GM19452 (cell line): Measurements from ENCODE around the gene NPHS2.
"Not testable (repeated sequence)": the region's sequence is repeated elsewhere in the genome, so short reads cannot be mapped to it uniquely, and the experiment has no call there.

Experiments used
- ATAC-seq: cut with Tn5 transposase; IDR thresholded peaks from one replicate; pipeline ENCODE4 v1.9.1; 2021; ENCODE audit not compliant: unreplicated experiment

NPHS2 gene

GRCh38 chr1:179548666-179549367, 26.9 kb downstream of the NPHS2 start:
- ATAC-seq, result no peak

DNA sequence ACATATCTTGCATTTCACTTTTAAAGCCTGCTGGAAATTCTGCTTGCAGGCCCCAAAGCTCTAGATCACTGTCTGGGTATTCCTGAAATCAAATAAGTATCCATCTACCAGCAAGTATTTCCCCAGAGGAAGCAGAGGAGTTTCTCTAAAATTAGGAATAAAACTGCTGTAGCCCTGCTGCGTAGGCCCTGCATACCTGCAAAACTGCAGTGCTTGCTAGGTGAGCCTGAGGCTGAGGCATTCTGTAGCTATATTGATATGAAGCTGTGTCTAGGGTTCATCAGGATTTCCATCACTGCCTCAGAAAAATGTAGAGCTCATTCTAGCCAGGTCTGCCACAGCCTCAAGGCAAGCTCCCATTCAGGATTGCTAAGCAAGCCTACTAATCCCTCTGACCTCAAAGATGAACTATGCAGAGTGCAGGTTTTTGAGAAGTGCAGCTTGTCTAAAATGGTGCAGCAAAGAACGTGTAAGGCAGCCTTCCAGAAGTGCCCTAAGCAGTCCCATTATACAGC, 28.7 kb downstream of the NPHS2 start:
- ATAC-seq, result no peak

- no peak for ATAC-seq
These were observed 30.4 kb downstream of the NPHS2 start for GRCh38 chr1:179545321-179545720.

DNA sequence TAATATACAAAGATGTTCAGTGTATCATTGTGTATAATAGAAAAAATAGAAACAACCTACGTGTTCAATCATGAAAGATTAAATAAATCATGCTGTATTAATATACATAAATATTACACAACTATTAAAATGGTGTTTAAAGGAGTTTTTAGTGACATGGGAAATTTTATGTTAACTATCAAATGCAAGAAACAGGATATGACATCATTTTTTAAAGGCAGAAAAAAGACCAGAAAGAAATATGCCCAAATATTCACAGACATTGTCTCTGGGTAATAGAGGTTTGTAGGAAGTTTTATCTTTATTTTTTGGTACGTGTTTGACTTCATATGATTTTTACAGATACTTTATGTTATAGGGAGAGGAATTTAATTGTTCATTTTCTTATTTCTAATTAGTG, 34.0 kb downstream of the NPHS2 start:
- no peak for ATAC-seq

DNA sequence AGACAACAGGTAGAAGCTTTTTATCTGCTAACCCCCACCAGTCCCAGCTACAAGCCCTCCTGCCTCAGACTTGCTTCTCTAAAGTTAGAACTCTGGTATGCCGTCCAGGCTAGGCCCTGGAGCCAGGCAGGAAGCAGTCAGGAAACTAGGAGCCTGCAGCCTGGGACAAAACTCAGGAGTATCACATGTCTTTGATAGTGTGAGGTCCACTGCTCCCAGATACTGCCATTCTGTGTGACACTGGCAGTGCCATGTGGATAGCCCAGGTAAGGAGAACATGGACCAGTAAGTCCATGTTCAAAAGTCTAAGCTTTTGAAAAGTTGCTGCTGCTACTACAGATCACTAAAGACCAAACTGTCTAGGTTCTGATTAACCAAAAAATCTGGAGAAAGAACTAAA, 45.4 kb downstream of the NPHS2 start:
- no peak for ATAC-seq

DNA sequence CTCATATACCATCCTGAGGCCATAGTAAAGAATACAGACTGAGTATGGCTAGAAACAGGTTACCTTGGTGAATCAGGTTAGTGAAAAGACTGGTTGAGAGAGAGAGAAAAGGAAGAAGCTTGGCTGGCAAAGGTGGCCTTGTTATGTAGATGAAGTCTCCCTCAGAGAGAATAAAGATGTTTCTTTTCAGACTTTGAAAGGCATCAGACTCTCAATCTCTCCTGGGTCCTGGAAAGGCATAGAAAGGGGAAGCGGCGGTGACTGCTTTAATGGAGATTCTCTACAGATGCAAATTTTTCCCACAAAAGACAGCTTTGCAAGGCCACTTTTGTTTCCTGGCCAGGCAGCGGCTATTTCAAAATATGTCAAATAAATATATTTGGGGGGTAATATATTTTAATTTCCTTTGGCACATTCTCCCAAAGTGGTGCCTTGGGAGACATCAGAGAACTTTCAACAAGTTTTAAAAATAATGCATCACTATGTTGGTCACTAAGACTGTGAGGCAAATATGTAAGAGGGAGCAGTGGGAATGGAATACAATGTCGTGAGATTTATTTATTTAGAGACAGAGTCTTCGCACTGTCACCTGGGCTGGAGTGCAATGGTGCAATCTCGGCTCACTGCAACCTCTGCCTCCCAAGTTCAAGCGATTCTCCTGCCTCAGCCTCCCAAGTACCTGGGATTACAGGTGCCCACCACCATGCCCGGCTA, 46.1 kb downstream of the NPHS2 start:
- ATAC-seq, result no peak

- not testable (repeated sequence) for ATAC-seq
These were observed 57.2 kb downstream of the NPHS2 start for GRCh38 chr1:179518544-179518943.

GRCh38 chr1:179516976-179517705, 58.6 kb downstream of the NPHS2 start:
- ATAC-seq, result no peak

GRCh38 chr1:179510038-179510437, 65.7 kb downstream of the NPHS2 start:
- peak; percentile 87 for ATAC-seq

DNA sequence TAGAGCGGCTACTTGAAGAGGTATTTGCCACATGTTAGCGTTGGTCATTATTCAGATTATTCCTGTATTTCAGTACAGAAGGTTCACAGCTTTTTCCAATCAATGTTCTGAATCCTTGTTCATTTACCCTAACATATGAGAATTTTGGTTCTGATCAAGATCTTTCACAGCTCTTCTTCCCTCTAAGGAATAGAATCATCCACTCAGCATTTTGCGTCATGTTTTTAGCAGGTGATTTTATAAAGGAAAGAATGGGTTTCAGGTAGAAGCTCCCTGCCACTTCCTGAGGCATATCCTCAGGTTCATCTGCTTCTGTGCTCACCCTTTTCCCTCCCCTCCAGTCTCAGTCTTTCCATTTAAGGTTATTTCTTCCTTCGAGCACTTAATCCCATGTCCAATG, 66.4 kb downstream of the NPHS2 start:
- no peak for ATAC-seq

GRCh38 chr1:179506199-179506598, 69.5 kb downstream of the NPHS2 start:
- no peak for ATAC-seq
